SK-N-SH (cell line): ENCODE data around the gene CYYR1. TPM values are rescaled to one million over a fixed set of nuclear protein-coding genes. Genes with fewer than 3 reads are reported as not detected.

Experiments used
- CTCF ChIA-PET: fragments of 300-600, 350-600 bp; formaldehyde crosslinking; extraction: SDS; loops from one replicate; lab custom pipeline; 2021; lab: Yijun Ruan, JAX
- POLR2A ChIA-PET: fragments of 350-600 bp; sonication (Branson Sonifier 250); formaldehyde crosslinking; extraction: SDS; loops from one replicate; lab custom pipeline; 2020; ENCODE audit warnings: antibody characterized with exemption, inconsistent platforms; lab: Yijun Ruan, JAX
- DNase-seq: peaks from one replicate; pipeline ENCODE4 v3.0.0; 2012
- H2AFZ ChIP-seq: fragments of 200-600 bp; sonication (generic); 2 replicates; pipeline ENCODE4 v1.8.1; 2016; ENCODE audit warnings: antibody characterized with exemption, mild to moderate bottlenecking, low read depth
- H3F3A ChIP-seq: fragments of 200-600 bp; sonication (generic); replicated peaks from 2 replicates; pipeline ENCODE3; 2016; ENCODE audit warnings: antibody characterized with exemption, mild to moderate bottlenecking; ENCODE audit not compliant: insufficient read depth
- H3K27ac ChIP-seq, 2 experiments: fragments of 200-500 bp in 1 of 2; fragments of 200-600 bp in 1 of 2; sonication (Bioruptor generic) in 1 of 2; sonication (generic), shearing (Covaris generic) in 1 of 2; 2 replicates each; pipeline versions ENCODE4 v1.5.1 to v1.6.1; 2014 to 2016; ENCODE audit warnings: low read depth in 2 of 2, inconsistent platforms in 1 of 2, low read length in 1 of 2, mild to moderate bottlenecking in 1 of 2, mixed read lengths in 1 of 2
- H3K27me3 ChIP-seq: fragments of 200-600 bp; sonication (generic), shearing (Covaris generic); 2 replicates; pipeline ENCODE4 v1.6.1; 2016; ENCODE audit warnings: mixed run types; ENCODE audit not compliant: insufficient read depth
- H3K36me3 ChIP-seq, 2 experiments: fragments of 200-500 bp in 1 of 2; fragments of 200-600 bp in 1 of 2; sonication (Bioruptor generic) in 1 of 2; sonication (generic) in 1 of 2; replicated peaks in 1 of 2; 2 replicates each; pipeline versions ENCODE3 to v1.5.1; 2014 to 2016; ENCODE audit warnings: low read length in 1 of 2, mild to moderate bottlenecking in 1 of 2; ENCODE audit not compliant: insufficient read depth in 2 of 2, control insufficient read depth in 1 of 2
- H3K4me1 ChIP-seq, 2 experiments: fragments of 200-500 bp in 1 of 2; fragments of 200-600 bp in 1 of 2; sonication (Bioruptor generic) in 1 of 2; sonication (generic), shearing (Covaris generic) in 1 of 2; 2 replicates each; pipeline versions ENCODE4 v1.5.1 to v1.6.1; 2014 to 2016; ENCODE audit warnings: low read depth in 1 of 2, low read length in 1 of 2, mixed run types in 1 of 2; ENCODE audit not compliant: insufficient read depth in 2 of 2, control insufficient read depth in 1 of 2
- H3K4me2 ChIP-seq: fragments of 200-600 bp; sonication (generic), shearing (Covaris generic); 2 replicates; pipeline ENCODE4 v1.6.1; 2017; ENCODE audit warnings: mixed run types
- H3K4me3 ChIP-seq, 2 experiments: fragments of 200-500 bp in 1 of 2; fragments of 200-600 bp in 1 of 2; sonication (Bioruptor generic) in 1 of 2; sonication (generic), shearing (Covaris generic) in 1 of 2; 2 replicates each; pipeline versions ENCODE4 v1.5.1 to v1.8.1; 2014 to 2016; ENCODE audit warnings: low read depth in 2 of 2, inconsistent platforms in 1 of 2, low read length in 1 of 2, mild to moderate bottlenecking in 1 of 2, mixed read lengths in 1 of 2, moderate library complexity in 1 of 2
- H3K79me2 ChIP-seq: fragments of 200-600 bp; sonication (generic); 2 replicates; pipeline ENCODE4 v1.8.1; 2017; ENCODE audit warnings: mild to moderate bottlenecking; ENCODE audit not compliant: insufficient read depth
- H3K9ac ChIP-seq: fragments of 200-600 bp; sonication (generic); 2 replicates; pipeline ENCODE4 v1.6.1; 2017; ENCODE audit warnings: mixed run types
- H3K9me2 ChIP-seq: fragments of 200-600 bp; sonication (generic); 2 replicates; pipeline ENCODE4 v1.6.1; 2017; ENCODE audit warnings: mixed run types
- H3K9me3 ChIP-seq: fragments of 200-600 bp; sonication (generic); 2 replicates; pipeline ENCODE4 v1.6.1; 2017; ENCODE audit warnings: mixed run types, mild to moderate bottlenecking, moderate library complexity
- H4K20me1 ChIP-seq: fragments of 200-600 bp; sonication (generic); 2 replicates; pipeline ENCODE4 v1.6.1; 2017; ENCODE audit warnings: mild to moderate bottlenecking, mixed run types; ENCODE audit not compliant: insufficient read depth
- ELF1 ChIP-seq: IDR thresholded peaks from 2 replicates; pipeline ENCODE4 v1.4.0; 2012
- FOSL2 ChIP-seq: IDR thresholded peaks from 2 replicates; pipeline ENCODE4 v1.4.0; 2012; ENCODE audit warnings: low read depth, mild to moderate bottlenecking, moderate library complexity, borderline replicate concordance
- FOXJ3 ChIP-seq: sonication (generic); formaldehyde crosslinking; IDR thresholded peaks from 2 replicates; pipeline ENCODE4 v1.5.1; 2020; ENCODE audit warnings: mild to moderate bottlenecking, missing genetic modification reagents
- JUND ChIP-seq: IDR thresholded peaks from 2 replicates; pipeline ENCODE4 v1.4.0; 2012
- SIN3A ChIP-seq: IDR thresholded peaks from 2 replicates; pipeline ENCODE4 v1.6.1; 2012; ENCODE audit warnings: low read depth, mild to moderate bottlenecking, low read length, moderate library complexity, borderline replicate concordance
- TAF1 ChIP-seq: IDR thresholded peaks from 2 replicates; pipeline ENCODE4 v1.6.1; 2012; ENCODE audit warnings: low read depth, mild to moderate bottlenecking, low read length, moderate library complexity, borderline replicate concordance
- WGBS: methylation state at CpG from one replicate; pipeline ENCODE4 v1.1.6; 2017; ENCODE audit warnings: low lambda C conversion rate; 5-methylcytosine and 5-hydroxymethylcytosine counted together
- polyA plus RNA-seq, 3 experiments: library from polyadenylated mRNA; depleted of rRNA; stranded (reverse); fragments of >200 nt; gene quantifications; 2 replicates each; pipeline ENCODE4 v1.2.3, GENCODE V29; 2012
- TF ChIP-seq, protein P1 (sequence below): IDR thresholded peaks from 2 replicates; pipeline ENCODE4; 2012
- TF ChIP-seq, protein P2 (sequence below): fragments of 200-600 bp; sonication (generic); IDR thresholded peaks from 2 replicates; pipeline ENCODE4 v1.6.1; 2017; ENCODE audit warnings: antibody characterized with exemption, mild to moderate bottlenecking, moderate library complexity

Gene CYYR1
- polyA plus RNA-seq, 1 of the 3 experiments (the other 2 are of a cell fraction), result not detected

DNA sequence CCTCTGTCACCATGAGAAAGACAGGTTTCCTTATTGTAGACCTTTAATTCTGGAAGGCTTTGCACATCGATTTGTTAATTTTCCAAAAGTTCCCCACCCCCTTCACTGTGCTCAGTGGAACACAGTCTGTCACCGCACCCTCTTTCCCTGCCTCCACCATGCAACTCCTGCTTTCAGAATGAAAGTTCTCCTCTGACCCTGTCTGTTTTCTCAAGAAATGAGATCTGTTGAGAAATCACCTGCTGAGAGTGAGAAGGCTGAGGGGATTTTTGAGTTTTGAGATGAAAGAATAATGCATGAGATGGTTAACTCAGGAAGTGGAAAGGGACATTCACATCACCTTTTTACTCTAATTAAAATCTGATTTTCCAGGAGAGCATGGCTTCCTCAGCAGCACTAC, 99.6 kb downstream of the CYYR1 start:
- Histone ChIP-seq H3K9me2 (no peaks in the 10 kb centered on the region), H4K20me1 (no peaks in the 10 kb centered on the region), H3F3A (no peaks in the 10 kb centered on the region), H3K27me3 (no peaks in the 10 kb centered on the region), H3K4me2 (no peak overlapping the region), H2AFZ (no peak overlapping the region), H3K4me3 (no peak overlapping the region), H3K9me3 (no peaks in the 10 kb centered on the region), H3K4me1 (no peaks in the 10 kb centered on the region), H3K79me2 (no peaks in the 10 kb centered on the region), H3K27ac (no peak overlapping the region), H3K36me3 (no peaks in the 10 kb centered on the region), H3K9ac (no peak overlapping the region)
- ChIA-PET CTCF (no interaction called here), POLR2A (no interaction called here)
- WGBS, result 64% methylated on average over 2 of the region's 2 CpGs
- no peak for DNase-seq
- TF ChIP-seq, protein P1, sequence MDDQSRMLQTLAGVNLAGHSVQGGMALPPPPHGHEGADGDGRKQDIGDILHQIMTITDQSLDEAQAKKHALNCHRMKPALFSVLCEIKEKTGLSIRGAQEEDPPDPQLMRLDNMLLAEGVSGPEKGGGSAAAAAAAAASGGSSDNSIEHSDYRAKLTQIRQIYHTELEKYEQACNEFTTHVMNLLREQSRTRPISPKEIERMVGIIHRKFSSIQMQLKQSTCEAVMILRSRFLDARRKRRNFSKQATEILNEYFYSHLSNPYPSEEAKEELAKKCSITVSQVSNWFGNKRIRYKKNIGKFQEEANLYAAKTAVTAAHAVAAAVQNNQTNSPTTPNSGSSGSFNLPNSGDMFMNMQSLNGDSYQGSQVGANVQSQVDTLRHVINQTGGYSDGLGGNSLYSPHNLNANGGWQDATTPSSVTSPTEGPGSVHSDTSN, result no peak
- TF ChIP-seq FOXJ3 (no peak), JUND (no peak), FOSL2 (no peak)

DNA sequence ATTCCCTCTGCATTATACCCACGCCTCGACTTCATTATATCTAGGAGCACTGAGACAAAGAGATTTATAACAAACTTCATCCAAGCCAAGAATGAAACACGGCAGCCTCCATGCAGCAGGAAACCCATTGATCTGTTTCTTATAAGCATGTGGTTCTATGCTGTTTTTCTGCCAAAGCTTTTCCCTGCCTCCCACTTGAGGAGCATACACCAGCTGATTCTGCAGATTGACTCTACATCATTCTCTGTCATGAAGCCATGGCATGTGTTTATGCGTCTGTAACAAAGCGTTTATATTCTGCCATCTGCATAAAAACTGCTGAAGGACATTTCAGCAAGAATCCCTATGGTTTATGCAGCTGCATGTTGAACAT, 102.0 kb downstream of the CYYR1 start:
- WGBS, result 58% methylated on average over 5 of the region's 5 CpGs
- no peaks in the 10 kb centered on the region; a peak in 1 of 4 replicates for H3K4me1 ChIP-seq
- no peak overlapping the region for H3K27ac ChIP-seq
- ChIA-PET CTCF (interaction anchor here (1.2 kb wide), 1 partner anchor 247 kb away, joined by 3 read pairs; no protein-coding TSS in a partner anchor), POLR2A (no interaction called here)
- H3K4me2 ChIP-seq, result no peak overlapping the region
- no peaks in the 10 kb centered on the region for H3K9me2 ChIP-seq
- no peaks in the 10 kb centered on the region for H3K79me2 ChIP-seq
- no peak overlapping the region for H2AFZ ChIP-seq
- no peaks in the 10 kb centered on the region for H3F3A ChIP-seq
- no peaks in the 10 kb centered on the region for H3K36me3 ChIP-seq
- H3K9me3 ChIP-seq, result no peaks in the 10 kb centered on the region
- no peak for DNase-seq
- no peak overlapping the region for H3K9ac ChIP-seq
- no peaks in the 10 kb centered on the region for H4K20me1 ChIP-seq
- TF ChIP-seq TAF1, result no peak
- no peak overlapping the region for H3K4me3 ChIP-seq
- no peaks in the 10 kb centered on the region for H3K27me3 ChIP-seq

DNA sequence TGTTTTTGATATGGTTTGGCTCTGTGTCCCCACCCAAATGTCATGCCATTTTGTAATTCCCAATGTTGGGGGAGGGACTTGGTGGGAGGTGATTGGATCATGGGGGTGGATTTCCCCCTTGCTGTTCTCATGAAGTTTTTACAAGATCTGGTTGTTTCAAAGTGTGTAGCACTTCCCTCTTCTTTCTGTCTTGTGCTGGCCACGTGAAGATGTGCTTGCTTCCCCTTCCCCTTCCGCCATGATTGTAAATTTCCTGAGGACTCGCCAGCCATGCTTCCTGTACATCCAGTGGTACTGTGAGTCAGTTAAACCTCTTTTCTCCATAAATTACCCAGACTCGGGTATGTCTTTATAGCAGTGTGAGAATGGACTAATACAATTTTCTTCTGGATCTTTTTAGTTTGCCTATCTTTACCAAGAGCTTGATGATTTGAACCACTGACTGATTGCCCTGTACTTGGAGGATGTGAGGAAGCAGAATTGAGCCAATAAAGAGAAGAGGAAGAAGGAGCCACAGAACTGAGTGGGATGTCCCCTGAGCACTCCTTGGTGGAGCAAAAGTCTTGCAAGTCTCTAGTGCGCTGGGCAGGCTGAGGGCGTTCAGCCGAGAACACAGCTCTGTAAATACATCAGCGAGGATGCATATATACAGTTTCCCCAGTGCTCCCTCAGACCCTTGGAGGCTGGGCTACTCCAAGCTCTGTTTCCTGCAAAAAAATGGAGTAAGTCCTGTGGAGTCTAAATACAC, 102.6 kb downstream of the CYYR1 start:
- CTCF ChIA-PET, result interaction anchor here (1.2 kb wide), 1 partner anchor 247 kb away, joined by 3 read pairs; no protein-coding TSS in a partner anchor
- POLR2A ChIA-PET, result no interaction called here
- 52% methylated on average over 8 of the region's 8 CpGs for WGBS

More for the DNA sequence above, 102.6 kb downstream of the CYYR1 start:
- no peak for TF ChIP-seq ELF1
- TF ChIP-seq, protein P2, sequence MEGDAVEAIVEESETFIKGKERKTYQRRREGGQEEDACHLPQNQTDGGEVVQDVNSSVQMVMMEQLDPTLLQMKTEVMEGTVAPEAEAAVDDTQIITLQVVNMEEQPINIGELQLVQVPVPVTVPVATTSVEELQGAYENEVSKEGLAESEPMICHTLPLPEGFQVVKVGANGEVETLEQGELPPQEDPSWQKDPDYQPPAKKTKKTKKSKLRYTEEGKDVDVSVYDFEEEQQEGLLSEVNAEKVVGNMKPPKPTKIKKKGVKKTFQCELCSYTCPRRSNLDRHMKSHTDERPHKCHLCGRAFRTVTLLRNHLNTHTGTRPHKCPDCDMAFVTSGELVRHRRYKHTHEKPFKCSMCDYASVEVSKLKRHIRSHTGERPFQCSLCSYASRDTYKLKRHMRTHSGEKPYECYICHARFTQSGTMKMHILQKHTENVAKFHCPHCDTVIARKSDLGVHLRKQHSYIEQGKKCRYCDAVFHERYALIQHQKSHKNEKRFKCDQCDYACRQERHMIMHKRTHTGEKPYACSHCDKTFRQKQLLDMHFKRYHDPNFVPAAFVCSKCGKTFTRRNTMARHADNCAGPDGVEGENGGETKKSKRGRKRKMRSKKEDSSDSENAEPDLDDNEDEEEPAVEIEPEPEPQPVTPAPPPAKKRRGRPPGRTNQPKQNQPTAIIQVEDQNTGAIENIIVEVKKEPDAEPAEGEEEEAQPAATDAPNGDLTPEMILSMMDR, result no peak
- no peak for TF ChIP-seq SIN3A
- Histone ChIP-seq H3F3A (no peaks in the 10 kb centered on the region), H3K36me3 (no peaks in the 10 kb centered on the region), H3K27ac (no peak overlapping the region), H2AFZ (no peak overlapping the region), H3K9me2 (no peaks in the 10 kb centered on the region), H3K9me3 (no peaks in the 10 kb centered on the region), H3K4me2 (no peak overlapping the region), H3K79me2 (no peaks in the 10 kb centered on the region), H3K9ac (no peak overlapping the region), H4K20me1 (no peaks in the 10 kb centered on the region), H3K4me1 (no peaks in the 10 kb centered on the region; a peak in 1 of 4 replicates), H3K27me3 (no peaks in the 10 kb centered on the region), H3K4me3 (no peak overlapping the region)
- no peak for DNase-seq
